GM12878 (cell line): Measurements from ENCODE around the gene RAB30. TPM values are rescaled to one million over a fixed set of nuclear protein-coding genes. Genes with fewer than 3 reads are reported as not detected.

ENCODE experiments used
- ATAC-seq: fragments of 200-7000 bp; cut with Tn5 transposase; 3 replicates; pipeline ENCODE4 v1.9.1; 2020; ENCODE audit warnings: mild to moderate bottlenecking, moderate library complexity
- BruUV-seq: library from RNA; stranded (reverse); fragments of 400-500 nt; replicated peaks from 2 replicates; lab custom pipeline; 2021; lab: Mats Ljungman, UMichigan
- CTCF ChIA-PET: fragments of 300-600 bp; sonication (Branson Sonifier 250); formaldehyde crosslinking; extraction: SDS; loops from one replicate; lab custom pipeline; 2021; ENCODE audit warnings: inconsistent platforms; lab: Yijun Ruan, JAX
- POLR2A ChIA-PET: fragments of 350-600 bp; formaldehyde crosslinking; extraction: SDS; loops from one replicate; lab custom pipeline; 2021; ENCODE audit warnings: inconsistent platforms; lab: Charles Lee
- RAD21 ChIA-PET: fragments of 300-600 bp; sonication (Branson Sonifier 250); formaldehyde crosslinking; loops from one replicate; lab custom pipeline; 2023; ENCODE audit warnings: antibody characterized with exemption; ENCODE audit not compliant: unreplicated experiment; lab: Charles Lee
- SMC1A ChIA-PET: fragments of 300-600 bp; sonication (Branson Sonifier 250); formaldehyde crosslinking; loops from one replicate; lab custom pipeline; 2023; ENCODE audit not compliant: unreplicated experiment, uncharacterized antibody; lab: Charles Lee
- DNase-seq: peaks from one replicate; pipeline ENCODE4 v3.0.0-alpha.2; 2011; ENCODE audit warnings: low read depth, low spot score
- FAIRE-seq: peaks from 3 replicates; lab custom pipeline; 2011; peaks lifted over from hg19 to GRCh38; lab: Jason Lieb, UNC
- H2AFZ ChIP-seq: 2 replicates; pipeline ENCODE4 v1.6.0; 2011; ENCODE audit warnings: low read depth, low read length, control low read depth; ENCODE audit not compliant: control insufficient read depth
- H3K27ac ChIP-seq: 2 replicates; pipeline ENCODE4 v1.5.1; 2011; ENCODE audit warnings: control low read depth; ENCODE audit not compliant: control insufficient read depth, insufficient read depth
- H3K27me3 ChIP-seq, 2 experiments: replicated peaks in 1 of 2; 2 replicates each; pipeline versions ENCODE4 v1.6.0 to v1.6.1; 2011; ENCODE audit warnings: low read length in 1 of 2; ENCODE audit not compliant: control insufficient read depth in 2 of 2, insufficient read depth in 2 of 2
- H3K36me3 ChIP-seq, 2 experiments: 2 replicates each; pipeline ENCODE4 v1.5.1; 2011; ENCODE audit warnings: low read length in 1 of 2; ENCODE audit not compliant: control insufficient read depth in 2 of 2, insufficient read depth in 2 of 2
- H3K4me1 ChIP-seq: 2 replicates; pipeline ENCODE4 v1.6.1; 2011; ENCODE audit warnings: mild to moderate bottlenecking, low read length, moderate library complexity, mixed read lengths; ENCODE audit not compliant: control insufficient read depth, insufficient read depth
- H3K4me2 ChIP-seq: 2 replicates; pipeline ENCODE4 v1.6.0; 2011; ENCODE audit warnings: control low read depth; ENCODE audit not compliant: control insufficient read depth, insufficient read depth
- H3K4me3 ChIP-seq: fragments of 200-600 bp; sonication (generic); 2 replicates; pipeline ENCODE4 v1.5.1; 2016
- H3K79me2 ChIP-seq: 2 replicates; pipeline ENCODE4 v1.6.0; 2011; ENCODE audit warnings: low read length; ENCODE audit not compliant: control insufficient read depth, insufficient read depth
- H3K9ac ChIP-seq: 2 replicates; pipeline ENCODE4 v1.8.0; 2011; ENCODE audit warnings: low read length, control low read depth, mixed read lengths; ENCODE audit not compliant: control insufficient read depth, insufficient read depth
- H3K9me3 ChIP-seq: replicated peaks from 3 replicates; pipeline ENCODE4 v1.5.1; 2011; ENCODE audit warnings: mild to moderate bottlenecking, low read length; ENCODE audit not compliant: control insufficient read depth, insufficient read depth
- H4K20me1 ChIP-seq: 2 replicates; pipeline ENCODE4 v1.6.0; 2011; ENCODE audit not compliant: control insufficient read depth, insufficient read depth
- CREM ChIP-seq: IDR thresholded peaks from 2 replicates; pipeline ENCODE4 v1.6.1; 2014; ENCODE audit warnings: antibody characterized with exemption, low read depth
- EGR1 ChIP-seq, 2 experiments: IDR thresholded peaks; 1 replicate in 1 of 2; 2 replicates in 1 of 2; pipeline ENCODE4 v1.6.1; 2011 to 2012; ENCODE audit warnings: low read depth in 2 of 2, low read length in 2 of 2, borderline replicate concordance in 1 of 2, mild to moderate bottlenecking in 1 of 2, moderate library complexity in 1 of 2
- KDM1A ChIP-seq: fragments of 200-600 bp; sonication (generic); IDR thresholded peaks from 2 replicates; pipeline ENCODE4 v1.6.1; 2016; ENCODE audit warnings: borderline replicate concordance
- MYC ChIP-seq: IDR thresholded peaks from 2 replicates; pipeline ENCODE4 v1.6.1; 2011; ENCODE audit warnings: mild to moderate bottlenecking, low read length, moderate library complexity, inconsistent platforms; ENCODE audit not compliant: insufficient read depth, insufficient replicate concordance, insufficient read length, severe bottlenecking
- PAX5 ChIP-seq: IDR thresholded peaks from 2 replicates; pipeline ENCODE4 v1.6.1; 2011; ENCODE audit warnings: low read depth, low read length, borderline replicate concordance
- SIX5 ChIP-seq: IDR thresholded peaks from 2 replicates; pipeline ENCODE4 v1.6.1; 2011; ENCODE audit warnings: mild to moderate bottlenecking, low read depth, low read length, moderate library complexity; ENCODE audit not compliant: severe bottlenecking
- TAF1 ChIP-seq: IDR thresholded peaks from 2 replicates; pipeline ENCODE4 v1.6.1; 2011; ENCODE audit warnings: mild to moderate bottlenecking, low read depth, low read length, borderline replicate concordance
- USF1 ChIP-seq: IDR thresholded peaks from 2 replicates; pipeline ENCODE4 v1.6.1; 2011; ENCODE audit warnings: borderline replicate concordance, low read depth, mild to moderate bottlenecking, moderate library complexity, mixed read lengths, low read length; ENCODE audit not compliant: insufficient read depth; ENCODE audit errors: extremely low read length
- WRNIP1 ChIP-seq: IDR thresholded peaks from 2 replicates; pipeline ENCODE4 v1.6.1; 2011; ENCODE audit warnings: low read depth, low read length, improper control_type of control experiment, borderline replicate concordance
- ZBTB40 ChIP-seq: fragments of 450-650 bp; IDR thresholded peaks from 2 replicates; pipeline ENCODE4 v1.6.1; 2016; ENCODE audit warnings: mild to moderate bottlenecking, moderate library complexity, borderline replicate concordance
- WGBS: methylation state at CpG from one replicate; pipeline ENCODE4 v1.1.6; 2016; ENCODE audit warnings: low lambda C conversion rate; ENCODE audit not compliant: insufficient replicate concordance, insufficient coverage; ENCODE audit errors: missing lambda C conversion rate; 5-methylcytosine and 5-hydroxymethylcytosine counted together
- in situ Hi-C: fragments of 300-500 bp; cut with MboI; formaldehyde crosslinking; loops from 9 replicates; pipeline ENCODE4 v1.14.3; 2018; ENCODE audit warnings: mixed read lengths
- intact Hi-C: fragments of 100-400 bp; cut with micrococcal nuclease; formaldehyde crosslinking; loops from one replicate; pipeline ENCODE4 v1.14.2; 2022; ENCODE audit not compliant: unreplicated experiment
- polyA plus RNA-seq, 11 experiments: library from polyadenylated mRNA; depleted of rRNA in 4 of 11; unstranded in 6 of 11; stranded (reverse) in 5 of 11; fragments of >200 nt; fragmentation: Nextera tagmentation in 4 of 11; fragmentation: Illumina TruSeq in 1 of 11; extraction: Ambion mirVana in 4 of 11; extraction: Trizol in 1 of 11; gene quantifications; 1 replicate in 1 of 11; 2 replicates in 10 of 11; pipeline versions ENCODE4 v1.2.1 to v1.2.3, GENCODE V29; 2011 to 2016; ENCODE audit warnings: inconsistent platforms in 2 of 11, missing spikeins in 2 of 11, low read depth in 1 of 11
- total RNA-seq, 4 experiments: library from RNA; depleted of rRNA in 3 of 4; stranded (reverse); fragments of >200 nt in 3 of 4; fragmentation: Illumina TruSeq in 1 of 4; extraction: Trizol in 1 of 4; gene quantifications; 2 replicates each; pipeline versions ENCODE4 v1.2.1 to v1.2.3, GENCODE V29; 2013 to 2021

Gene RAB30
- total and polyA plus RNA-seq, 10 of the 15 experiments (the other 5 are each of a cell fraction or from before 2014, with no cell fraction given), result 9.8 to 26.7 (median 19.2) TPM

GRCh38 chr11:83011333-83012167 lies 60.1 kb downstream of the RAB30 start (continued):
- no peak for TF ChIP-seq EGR1 (IDR thresholded peaks at IDR 0.05; ENCODE audit: borderline replicate concordance in 1 of 2, low read depth in 2 of 2, low read length in 2 of 2)
- no peak for TF ChIP-seq KDM1A
- TF ChIP-seq USF1, result no peak

DNA sequence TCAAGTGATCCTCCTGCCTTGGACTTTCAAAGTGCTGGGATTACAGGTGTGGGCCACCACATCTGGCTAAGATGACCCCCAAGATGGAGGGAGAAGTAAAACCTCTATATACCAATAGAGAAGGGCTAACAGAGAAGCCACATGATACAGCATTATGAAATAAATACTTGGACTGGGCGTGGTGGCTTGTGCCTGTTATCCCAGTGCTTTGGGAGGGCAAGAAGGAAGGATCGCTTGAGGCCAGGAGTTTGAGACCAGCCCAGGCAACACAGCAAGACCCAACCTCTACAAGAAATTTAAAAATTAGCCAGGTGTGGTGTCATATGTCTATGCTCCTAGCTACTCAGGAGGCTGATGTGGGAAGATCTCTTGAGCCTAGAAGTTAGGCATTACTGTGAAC lies 61.7 kb downstream of the RAB30 start:
- intact Hi-C loops, result loop anchor here (5.0 kb wide), 1 partner anchor 83 kb away; no protein-coding TSS in a partner anchor
- POLR2A ChIA-PET, result interaction anchor here (0.6 to 1.0 kb wide), 2 partner anchors 11 to 53 kb away, joined by 3 to 4 read pairs; no protein-coding TSS in a partner anchor
- peaks cover 26% of the 10 kb centered on the region for H3K4me1 ChIP-seq
- no peaks in the 10 kb centered on the region; a peak in 1 of 4 replicates for H3K36me3 ChIP-seq
- H4K20me1 ChIP-seq, result no peaks in the 10 kb centered on the region
- no peak for ATAC-seq
- CTCF ChIA-PET, result interaction anchor here (0.6 to 1.6 kb wide), 2 partner anchors 11 to 21 kb away, joined by 3 read pairs; no protein-coding TSS in a partner anchor
- FAIRE-seq, result no peak
- BruUV-seq, result no TSS peak
- TF ChIP-seq PAX5 (no peak), MYC (no peak), TAF1 (no peak), ZBTB40 (no peak), WRNIP1 (no peak), CREM (no peak), SIX5 (no peak)
- TF ChIP-seq, all 136 proteins: peak for 0
- no peak for DNase-seq
- ChIA-PET SMC1A (interaction anchor here (0.8 to 1.9 kb wide), 14 partner anchors 9 to 99 kb away, joined by 3 to 6 read pairs (median 3); no protein-coding TSS in a partner anchor), RAD21 (no interaction called here)
- 96% methylated on average over 2 of the region's 2 CpGs for WGBS
- H3K9ac ChIP-seq, result no peak overlapping the region
- no peak overlapping the region for H3K27ac ChIP-seq
- H3K4me2 ChIP-seq, result no peak overlapping the region
- no peaks in the 10 kb centered on the region for H3K27me3 ChIP-seq
- peaks cover 3% of the 10 kb centered on the region; the same call in 1 of the 2 replicates for H3K79me2 ChIP-seq
- H3K9me3 ChIP-seq, result no peaks in the 10 kb centered on the region
- no peak overlapping the region for H3K4me3 ChIP-seq
- in situ Hi-C loops, result no loop called here
- no peak overlapping the region for H2AFZ ChIP-seq
